GM20000 (cell line): ENCODE data around the gene SHD.
"Not testable (repeated sequence)": the region's sequence is repeated elsewhere in the genome, so short reads cannot be mapped to it uniquely, and the experiment has no call there.

Source experiments
- DNase-seq: peaks from one replicate; pipeline ENCODE4 v3.0.0; 2012; ENCODE audit warnings: low spot score
- TF ChIP-seq, protein P1 (sequence below): IDR thresholded peaks from 2 replicates; pipeline ENCODE4 v1.5.1; 2012; ENCODE audit warnings: mild to moderate bottlenecking, control low read depth; ENCODE audit errors: extremely low read depth, missing control alignments

The SHD gene

DNA sequence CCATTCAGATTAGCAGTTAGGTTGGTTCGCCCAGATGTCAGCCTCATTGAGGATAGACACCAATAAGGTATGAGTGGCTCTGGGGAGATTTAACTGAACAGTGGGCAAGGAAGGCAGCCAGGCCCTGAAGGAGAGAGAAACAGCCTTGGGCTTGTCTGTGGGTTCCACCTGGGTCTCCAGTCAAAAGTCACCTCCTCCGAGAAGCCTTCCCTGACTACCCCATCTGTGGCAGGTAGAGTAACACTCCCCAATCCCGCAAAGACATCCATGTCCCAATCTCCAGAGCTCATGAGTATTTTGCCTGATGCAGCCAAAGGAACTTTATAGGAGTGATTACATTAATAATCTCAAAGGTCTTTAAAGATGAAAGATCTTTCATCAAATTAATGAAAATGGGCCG lies 40.2 kb upstream of the SHD start:
- DNase-seq = no peak
- TF ChIP-seq, protein P1, sequence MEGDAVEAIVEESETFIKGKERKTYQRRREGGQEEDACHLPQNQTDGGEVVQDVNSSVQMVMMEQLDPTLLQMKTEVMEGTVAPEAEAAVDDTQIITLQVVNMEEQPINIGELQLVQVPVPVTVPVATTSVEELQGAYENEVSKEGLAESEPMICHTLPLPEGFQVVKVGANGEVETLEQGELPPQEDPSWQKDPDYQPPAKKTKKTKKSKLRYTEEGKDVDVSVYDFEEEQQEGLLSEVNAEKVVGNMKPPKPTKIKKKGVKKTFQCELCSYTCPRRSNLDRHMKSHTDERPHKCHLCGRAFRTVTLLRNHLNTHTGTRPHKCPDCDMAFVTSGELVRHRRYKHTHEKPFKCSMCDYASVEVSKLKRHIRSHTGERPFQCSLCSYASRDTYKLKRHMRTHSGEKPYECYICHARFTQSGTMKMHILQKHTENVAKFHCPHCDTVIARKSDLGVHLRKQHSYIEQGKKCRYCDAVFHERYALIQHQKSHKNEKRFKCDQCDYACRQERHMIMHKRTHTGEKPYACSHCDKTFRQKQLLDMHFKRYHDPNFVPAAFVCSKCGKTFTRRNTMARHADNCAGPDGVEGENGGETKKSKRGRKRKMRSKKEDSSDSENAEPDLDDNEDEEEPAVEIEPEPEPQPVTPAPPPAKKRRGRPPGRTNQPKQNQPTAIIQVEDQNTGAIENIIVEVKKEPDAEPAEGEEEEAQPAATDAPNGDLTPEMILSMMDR = no peak

DNA sequence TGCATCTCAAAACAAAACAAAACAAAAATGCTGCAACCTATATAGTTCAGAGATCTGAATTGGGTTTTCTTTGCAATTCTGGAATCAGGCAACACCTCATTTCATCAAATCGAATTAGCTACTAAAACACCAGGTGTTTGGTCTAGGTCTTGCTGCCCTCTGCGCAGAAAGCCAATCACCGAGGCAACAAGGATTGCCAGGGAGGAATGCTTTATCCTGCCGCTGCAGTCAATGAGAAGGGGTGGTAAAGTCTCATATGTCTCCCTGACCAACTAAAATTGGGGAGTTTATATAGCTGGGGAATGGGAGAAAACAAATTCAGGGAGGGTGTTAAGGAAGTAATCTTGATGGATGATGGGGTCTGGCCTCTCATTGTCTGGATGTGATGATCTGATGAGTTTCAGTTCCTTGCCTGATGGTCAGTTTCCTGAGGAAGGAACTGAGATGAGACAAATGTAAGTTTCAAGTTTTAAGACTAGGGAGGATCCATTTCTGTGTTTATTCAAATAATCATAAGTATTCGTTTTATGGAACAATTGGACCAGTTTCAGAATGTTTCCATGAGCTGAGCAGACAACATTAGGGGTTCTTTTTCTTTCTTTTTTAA lies 37.1 kb upstream of the SHD start:
- TF ChIP-seq, protein P1 = no peak
- DNase-seq = no peak

- not testable (repeated sequence) for DNase-seq
Measured at GRCh38 chr19:4245938-4246337, 33.1 kb upstream of the SHD start.

- TF ChIP-seq, protein P1 = peak; percentile 9
- DNase-seq = peak; percentile 99
Measured at GRCh38 chr19:4246767-4247593, 32.1 kb upstream of the SHD start, which contains the start of gene YJU2. Gene YJU2, plus strand, starts transcription at chr19:4247080. Its CDS starts 67 bp downstream, at chr19:4247147.

- no peak for DNase-seq
- TF ChIP-seq, protein P1 = no peak
Measured at GRCh38 chr19:4256563-4256962, 22.5 kb upstream of the SHD start.

DNA sequence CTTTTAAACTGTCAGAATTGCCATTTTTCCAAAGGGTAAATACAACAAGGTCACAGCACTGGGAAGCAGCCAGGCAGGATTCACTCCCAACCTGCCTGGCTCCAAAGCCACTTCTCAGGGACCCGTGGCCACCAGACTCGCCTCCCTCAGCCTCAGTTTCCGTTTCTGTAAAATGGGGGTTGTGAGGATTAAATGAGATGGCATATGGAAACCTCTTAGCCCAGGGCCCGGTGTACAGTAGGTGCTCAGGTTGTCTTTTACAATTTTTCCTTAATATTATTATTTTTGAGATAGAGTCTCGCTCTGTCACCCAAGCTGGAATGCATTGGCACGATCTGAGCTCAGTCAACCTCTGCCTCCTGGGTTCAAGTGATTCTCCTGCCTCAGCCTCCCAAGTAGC lies 22.0 kb upstream of the SHD start:
- TF ChIP-seq, protein P1 = no peak
- no peak for DNase-seq

GRCh38 chr19:4258181-4258580 lies 20.9 kb upstream of the SHD start:
- TF ChIP-seq, protein P1 = no peak
- DNase-seq = no peak
